A673 (cell line): ENCODE results near the gene CC2D1A. TPM values are rescaled to one million over a fixed set of nuclear protein-coding genes. Genes with fewer than 3 reads are reported as not detected.

ENCODE experiments used
- BruUV-seq: library from RNA; stranded (reverse); fragments of 400-500 nt; replicated peaks from 2 replicates; lab custom pipeline; 2021; lab: Mats Ljungman, UMichigan
- CTCF ChIA-PET: fragments of 300-600 bp; sonication (Branson Sonifier 250); formaldehyde crosslinking; loops from one replicate; lab custom pipeline; 2022; ENCODE audit warnings: antibody characterized with exemption; lab: Charles Lee
- POLR2A ChIA-PET: fragments of 300-600 bp; sonication (Branson Sonifier 250); formaldehyde crosslinking; loops from one replicate; lab custom pipeline; 2022; ENCODE audit warnings: antibody characterized with exemption; ENCODE audit not compliant: low non-redundant PET; lab: Charles Lee
- DNase-seq: peaks from one replicate; pipeline ENCODE4 v3.0.0-alpha.2; 2015; ENCODE audit warnings: low spot score
- H3K27ac ChIP-seq: fragments of 200-600 bp; sonication (generic); 2 replicates; pipeline ENCODE4 v1.5.1; 2016; ENCODE audit warnings: mixed run types, low read depth, mild to moderate bottlenecking, mixed read lengths, antibody characterized with exemption, low read length; ENCODE audit not compliant: poor library complexity, severe bottlenecking
- H3K27me3 ChIP-seq: fragments of 200-600 bp; sonication (generic); replicated peaks from 2 replicates; pipeline ENCODE4 v1.6.1; 2017; ENCODE audit warnings: mixed run types, low read depth, mild to moderate bottlenecking, mixed read lengths, antibody characterized with exemption, low read length; ENCODE audit not compliant: insufficient read depth, poor library complexity
- H3K36me3 ChIP-seq: fragments of 200-600 bp; sonication (generic); 2 replicates; pipeline ENCODE4 v1.6.1; 2016; ENCODE audit warnings: mixed run types, mild to moderate bottlenecking, mixed read lengths, antibody characterized with exemption, low read length; ENCODE audit not compliant: insufficient read depth, poor library complexity, severe bottlenecking
- H3K4me1 ChIP-seq: fragments of 200-600 bp; sonication (generic); 2 replicates; pipeline ENCODE4 v1.6.1; 2017; ENCODE audit warnings: mixed run types, mild to moderate bottlenecking, mixed read lengths, antibody characterized with exemption, low read length; ENCODE audit not compliant: insufficient read depth, poor library complexity, severe bottlenecking
- H3K4me3 ChIP-seq: fragments of 200-600 bp; sonication (generic); 2 replicates; pipeline ENCODE4 v1.5.1; 2016; ENCODE audit warnings: low read depth, mixed run types, mild to moderate bottlenecking, mixed read lengths, low read length; ENCODE audit not compliant: poor library complexity, severe bottlenecking
- H3K9me3 ChIP-seq: fragments of 200-600 bp; sonication (generic); 2 replicates; pipeline ENCODE4 v1.6.1; 2016; ENCODE audit warnings: mixed run types, low read depth, mild to moderate bottlenecking, mixed read lengths, antibody characterized with exemption, low read length; ENCODE audit not compliant: poor library complexity, severe bottlenecking
- CTCF ChIP-seq: fragments of 300-800, 200-600 bp; sonication (generic); conservative IDR thresholded peaks from 2 replicates; pipeline ENCODE4 v1.5.1; 2017; ENCODE audit warnings: low read depth, mild to moderate bottlenecking, antibody characterized with exemption, low read length, moderate library complexity, mixed read lengths
- EZH2 ChIP-seq: fragments of 200-600 bp; sonication (generic); IDR thresholded peaks from 2 replicates; pipeline ENCODE4 v1.6.1; 2017; ENCODE audit warnings: borderline replicate concordance, low read depth, mild to moderate bottlenecking, mixed read lengths, antibody characterized with exemption, low read length; ENCODE audit not compliant: poor library complexity, severe bottlenecking
- intact Hi-C: fragments of 100-400 bp; cut with micrococcal nuclease; formaldehyde crosslinking; loops from one replicate; pipeline ENCODE4 v1.10.0; 2022; ENCODE audit not compliant: unreplicated experiment
- total RNA-seq: library from RNA; stranded (reverse); gene quantifications from 2 replicates; pipeline ENCODE4 v1.2.3, GENCODE V29; 2021

CC2D1A gene
- total RNA-seq, 1 experiment from 2014 or later = 38.6 TPM

DNA sequence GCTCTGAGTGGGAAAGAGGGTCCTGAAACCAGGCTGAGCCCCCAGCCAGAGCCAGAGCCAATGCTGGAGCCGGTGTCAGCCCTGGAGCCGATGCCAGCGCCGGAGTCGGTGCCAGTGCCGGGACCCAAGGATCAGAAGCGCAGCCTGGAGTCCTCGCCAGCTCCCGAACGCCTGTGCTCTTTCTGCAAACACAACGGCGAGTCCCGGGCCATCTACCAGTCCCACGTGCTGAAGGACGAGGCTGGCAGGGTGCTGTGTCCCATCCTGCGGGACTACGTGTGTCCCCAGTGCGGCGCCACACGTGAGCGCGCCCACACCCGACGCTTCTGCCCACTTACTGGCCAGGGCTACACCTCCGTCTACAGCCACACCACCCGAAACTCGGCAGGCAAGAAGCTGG, 28.7 kb upstream of the CC2D1A start:
- no peaks in the 10 kb centered on the region for H3K27me3 ChIP-seq
- no peak overlapping the region for H3K4me3 ChIP-seq
- TF ChIP-seq CTCF = no peak
- TF ChIP-seq EZH2 = no peak
- H3K9me3 ChIP-seq = no peaks in the 10 kb centered on the region
- no peaks in the 10 kb centered on the region for H3K36me3 ChIP-seq
- H3K27ac ChIP-seq = no peak overlapping the region
- ChIA-PET POLR2A (no interaction called here), CTCF (no interaction called here)
- no peak for DNase-seq
- BruUV-seq = no TSS peak
- H3K4me1 ChIP-seq = peaks cover 26% of the 10 kb centered on the region
- intact Hi-C loops = no loop called here

DNA sequence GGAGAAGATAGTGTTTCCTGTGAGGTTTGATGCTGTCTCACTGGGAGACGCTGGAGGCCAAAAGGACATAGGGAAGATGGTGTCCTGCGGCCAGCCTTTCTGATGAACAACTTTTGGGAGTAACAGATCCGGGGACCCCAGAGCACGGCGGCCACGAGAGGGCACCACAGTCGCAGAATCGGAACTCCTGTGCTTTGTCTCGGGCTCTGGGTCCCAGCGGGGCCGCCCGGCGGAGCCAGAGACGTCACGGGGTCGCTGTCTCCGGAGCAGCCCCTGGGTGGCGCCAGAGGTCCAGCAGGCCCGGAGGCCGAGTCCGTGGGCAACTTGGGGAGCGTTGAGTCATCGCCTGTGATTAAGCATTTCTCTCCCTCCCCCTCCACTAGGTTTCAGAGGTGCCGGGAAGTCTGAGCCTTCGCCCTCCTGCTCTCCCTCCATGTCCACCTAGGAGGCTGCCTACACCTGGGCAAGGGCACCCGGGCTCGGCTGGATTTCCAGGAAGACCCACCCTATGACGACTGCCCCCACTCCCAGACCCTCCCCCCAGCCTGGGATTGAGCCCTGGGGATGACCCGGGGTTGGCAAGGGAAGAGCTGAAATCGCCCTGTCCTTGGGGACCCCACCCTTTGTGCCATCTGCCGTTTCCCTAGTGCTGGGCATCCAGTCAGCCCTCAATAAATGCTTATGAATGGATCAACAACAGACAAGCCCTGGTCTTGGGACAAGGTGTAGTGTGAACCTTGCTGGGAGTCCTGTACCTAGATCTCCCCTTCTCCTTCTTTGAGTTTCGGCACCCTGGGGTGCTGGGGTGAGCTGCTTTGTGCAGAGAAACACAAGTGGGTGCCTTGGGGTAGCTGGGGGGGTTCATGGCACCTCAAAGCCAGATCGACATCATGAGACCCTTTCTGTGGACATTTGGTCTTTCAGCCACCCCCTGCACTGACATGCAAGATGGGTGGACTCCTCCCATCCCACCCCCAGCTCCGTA, 25.6 kb upstream of the CC2D1A start:
- H3K27ac ChIP-seq = peak overlapping the region; percentile 82
- ChIA-PET CTCF (interaction anchor here (0.5 to 1.1 kb wide), 4 partner anchors 18 to 193 kb away, joined by 3 to 7 read pairs (median 3); no protein-coding TSS in a partner anchor), POLR2A (no interaction called here)
- peak overlapping the region; percentile 35 for H3K4me3 ChIP-seq
- DNase-seq = peak; percentile 97
- intact Hi-C loops = loop anchor here (1.0 to 5.0 kb wide), 4 partner anchors 152 to 602 kb away; partner anchors contain the start of genes ASF1B, IL27RA and MISP3
- H3K36me3 ChIP-seq = no peaks in the 10 kb centered on the region
- TF ChIP-seq EZH2 (no peak), CTCF (peak; percentile 100)
- H3K4me1 ChIP-seq = peaks cover 13% of the 10 kb centered on the region
- no TSS peak for BruUV-seq
- no peaks in the 10 kb centered on the region for H3K9me3 ChIP-seq
- H3K27me3 ChIP-seq = no peaks in the 10 kb centered on the region

GRCh38 chr19:13881251-13881691, 24.7 kb upstream of the CC2D1A start:
- BruUV-seq = no TSS peak
- H3K27me3 ChIP-seq = no peaks in the 10 kb centered on the region
- no peaks in the 10 kb centered on the region for H3K36me3 ChIP-seq
- H3K4me1 ChIP-seq = peaks cover 13% of the 10 kb centered on the region
- H3K9me3 ChIP-seq = no peaks in the 10 kb centered on the region
- no peak for TF ChIP-seq CTCF
- TF ChIP-seq EZH2 = no peak
- no peak for DNase-seq
- peak overlapping the region; percentile 82 for H3K27ac ChIP-seq
- intact Hi-C loops = loop anchor here (5.0 kb wide), 3 partner anchors 151 to 601 kb away; partner anchors contain the start of genes ASF1B and IL27RA
- POLR2A ChIA-PET = no interaction called here
- CTCF ChIA-PET = interaction anchor here (1.1 kb wide), 1 partner anchor 193 kb away, joined by 3 read pairs; no protein-coding TSS in a partner anchor
- no peak overlapping the region for H3K4me3 ChIP-seq
